Keratinocyte (primary cell): ENCODE measurements around the gene BOLA1. TPM values are rescaled to one million over a fixed set of nuclear protein-coding genes. Genes with fewer than 3 reads are reported as not detected.

Experiments used
- DNase-seq: peaks from one replicate; pipeline ENCODE4 v3.0.0-alpha.2; 2011; ENCODE audit warnings: low read depth, missing footprints, low spot score
- FAIRE-seq: peaks from 2 replicates; lab custom pipeline; 2011; peaks lifted over from hg19 to GRCh38; lab: Jason Lieb, UNC
- H2AFZ ChIP-seq: 2 replicates; pipeline ENCODE4 v1.6.0; 2012; ENCODE audit warnings: low read length, control low read depth, inconsistent platforms; ENCODE audit not compliant: control insufficient read depth
- H3K27ac ChIP-seq: 2 replicates; pipeline ENCODE4 v1.5.1; 2011; ENCODE audit warnings: low read length; ENCODE audit not compliant: control insufficient read depth, insufficient read depth
- H3K27me3 ChIP-seq: 3 replicates; pipeline ENCODE4 v1.6.0; 2011; ENCODE audit warnings: low read length; ENCODE audit not compliant: control insufficient read depth, insufficient read depth; ENCODE audit errors: extremely low read depth
- H3K36me3 ChIP-seq, 2 experiments: 2 replicates in 1 of 2; 3 replicates in 1 of 2; pipeline ENCODE4 v1.5.1; 2011; ENCODE audit warnings: low read length in 2 of 2, mild to moderate bottlenecking in 1 of 2; ENCODE audit not compliant: control insufficient read depth in 2 of 2, insufficient read depth in 2 of 2; ENCODE audit errors: extremely low read depth in 1 of 2
- H3K4me1 ChIP-seq: 3 replicates; pipeline ENCODE4 v1.5.1; 2011; ENCODE audit warnings: low read length; ENCODE audit not compliant: control insufficient read depth, insufficient read depth; ENCODE audit errors: extremely low read depth
- H3K4me2 ChIP-seq: 3 replicates; pipeline ENCODE4 v1.6.0; 2011; ENCODE audit warnings: low read depth, low read length; ENCODE audit not compliant: control insufficient read depth, insufficient read depth; ENCODE audit errors: extremely low read depth
- H3K4me3 ChIP-seq, 3 experiments: fragments of 200-600 bp in 1 of 3; sonication (generic) in 1 of 3; 2 replicates in 2 of 3; 3 replicates in 1 of 3; pipeline ENCODE4 v1.5.1; 2011 to 2016; ENCODE audit warnings: low read length in 3 of 3, mild to moderate bottlenecking in 3 of 3, control low read depth in 2 of 3, inconsistent platforms in 1 of 3, low read depth in 1 of 3, mixed read lengths in 1 of 3, mixed run types in 1 of 3, moderate library complexity in 1 of 3; ENCODE audit not compliant: control insufficient read depth in 2 of 3, insufficient read depth in 2 of 3; ENCODE audit errors: extremely low read depth in 1 of 3
- H3K79me2 ChIP-seq: 2 replicates; pipeline ENCODE4 v1.6.0; 2012; ENCODE audit warnings: low read length; ENCODE audit not compliant: control insufficient read depth, insufficient read depth
- H3K9ac ChIP-seq: 3 replicates; pipeline ENCODE4 v1.6.0; 2011; ENCODE audit warnings: low read length; ENCODE audit not compliant: control insufficient read depth, insufficient read depth; ENCODE audit errors: extremely low read depth
- H3K9me1 ChIP-seq: 3 replicates; pipeline ENCODE4 v1.6.0; 2011; ENCODE audit warnings: low read length; ENCODE audit not compliant: control insufficient read depth, insufficient read depth; ENCODE audit errors: extremely low read depth
- H3K9me3 ChIP-seq: 2 replicates; pipeline ENCODE4 v1.5.1; 2012; ENCODE audit warnings: low read depth, low read length; ENCODE audit not compliant: control insufficient read depth
- H4K20me1 ChIP-seq: 3 replicates; pipeline ENCODE4 v1.6.0; 2011; ENCODE audit warnings: low read length; ENCODE audit not compliant: control insufficient read depth, insufficient read depth; ENCODE audit errors: extremely low read depth
- CTCF ChIP-seq, 3 experiments: IDR thresholded peaks in 1 of 3; conservative IDR thresholded peaks in 1 of 3; optimal IDR thresholded peaks in 1 of 3; 2 replicates in 2 of 3; 3 replicates in 1 of 3; pipeline versions ENCODE3 to v1.5.1; 2011; ENCODE audit warnings: low read length in 3 of 3, mild to moderate bottlenecking in 3 of 3, moderate library complexity in 2 of 3, control low read depth in 1 of 3, inconsistent platforms in 1 of 3; ENCODE audit not compliant: insufficient read depth in 2 of 3; ENCODE audit errors: extremely low read depth in 1 of 3
- EZH2 ChIP-seq: IDR thresholded peaks from one replicate; pipeline ENCODE4 v1.6.1; 2012; ENCODE audit warnings: inconsistent platforms, mild to moderate bottlenecking, low read length, moderate library complexity
- dilution Hi-C: fragments of 300-500 bp; cut with MboI; formaldehyde crosslinking; loops from one replicate; pipeline ENCODE4 v1.7.0; 2020; ENCODE audit warnings: low sequenced_read_pairs; ENCODE audit not compliant: extremely low pct_ligation_motif_present
- polyA plus RNA-seq, 5 experiments: library from polyadenylated mRNA; depleted of rRNA in 3 of 5; stranded (reverse) in 3 of 5; stranded (forward) in 1 of 5; unstranded in 1 of 5; fragments of >200 nt; gene quantifications; 1 replicate in 1 of 5; 2 replicates in 3 of 5; 3 replicates in 1 of 5; pipeline versions ENCODE4 v1.2.1 to v1.2.3, GENCODE V29; 2011 to 2012; ENCODE audit warnings: missing spikeins in 2 of 5, low read depth in 1 of 5, low replicate concordance in 1 of 5

The BOLA1 gene
- polyA plus RNA-seq, 1 donor (not counting 4 experiments of a cell fraction or from before 2014, with no cell fraction given) = 13.8 TPM

- H3K36me3 ChIP-seq = peaks cover 31 to 40% of the 10 kb centered on the region in 2 experiments
- FAIRE-seq (no peak), DNase-seq (no peak)
- H3K4me1 ChIP-seq = peaks cover 26% of the 10 kb centered on the region
- H3K27ac ChIP-seq = no peak overlapping the region
- H4K20me1 ChIP-seq = peaks cover 3% of the 10 kb centered on the region
- no peaks in the 10 kb centered on the region for H3K27me3 ChIP-seq
- no peak overlapping the region for H2AFZ ChIP-seq
- H3K9ac ChIP-seq = no peak overlapping the region
- H3K9me1 ChIP-seq = no peaks in the 10 kb centered on the region
- peaks cover 33% of the 10 kb centered on the region for H3K79me2 ChIP-seq
- dilution Hi-C loops = no loop called here
- H3K9me3 ChIP-seq = no peaks in the 10 kb centered on the region
- TF ChIP-seq EZH2 (no peak), CTCF (optimal IDR thresholded peaks at IDR 0.05 in 1 of 3, IDR thresholded peaks at IDR 0.05 in 1 of 3, conservative IDR thresholded peaks at IDR 0.05 in 1 of 3; ENCODE audit: extremely low read depth in 1 of 3, insufficient read depth in 2 of 3, low read length in 3 of 3) (no peak)
- peak overlapping the region in 1 of 3 experiments; percentile 97 for H3K4me3 ChIP-seq
- peak overlapping the region; percentile 82 for H3K4me2 ChIP-seq
Observed at GRCh38 chr1:149926296-149926695, 26.9 kb downstream of the BOLA1 start.

- peak overlapping the region; percentile 84 to 97 (median 94) for H3K4me3 ChIP-seq
- peak overlapping the region; percentile 95 for H3K27ac ChIP-seq
- peak overlapping the region; percentile 91 for H3K9ac ChIP-seq
- H3K36me3 ChIP-seq = peaks cover 32 to 40% of the 10 kb centered on the region in 2 experiments
- no peaks in the 10 kb centered on the region for H3K9me1 ChIP-seq
- H3K27me3 ChIP-seq = no peaks in the 10 kb centered on the region
- dilution Hi-C loops = no loop called here
- H3K9me3 ChIP-seq = no peaks in the 10 kb centered on the region
- FAIRE-seq (no peak), DNase-seq (no peak)
- TF ChIP-seq EZH2 (no peak), CTCF (optimal IDR thresholded peaks at IDR 0.05 in 1 of 3, IDR thresholded peaks at IDR 0.05 in 1 of 3, conservative IDR thresholded peaks at IDR 0.05 in 1 of 3; ENCODE audit: extremely low read depth in 1 of 3, insufficient read depth in 2 of 3, low read length in 3 of 3) (no peak)
- H3K79me2 ChIP-seq = peaks cover 33% of the 10 kb centered on the region
- H2AFZ ChIP-seq = peak overlapping the region; percentile 79
- H3K4me2 ChIP-seq = peak overlapping the region; percentile 82
- peaks cover 3% of the 10 kb centered on the region for H4K20me1 ChIP-seq
- peaks cover 32% of the 10 kb centered on the region for H3K4me1 ChIP-seq
Observed at GRCh38 chr1:149927056-149927562, 27.7 kb downstream of the BOLA1 start.
